ENCODE results near the gene TAF4. TPM values are rescaled to one million over a fixed set of nuclear protein-coding genes. Genes with fewer than 3 reads are reported as not detected.

The TAF4 gene
- total and polyA plus RNA-seq, 2 donors (not counting 3 experiments of a cell fraction or from before 2014, with no cell fraction given): 6.1 to 19.5 TPM

DNA sequence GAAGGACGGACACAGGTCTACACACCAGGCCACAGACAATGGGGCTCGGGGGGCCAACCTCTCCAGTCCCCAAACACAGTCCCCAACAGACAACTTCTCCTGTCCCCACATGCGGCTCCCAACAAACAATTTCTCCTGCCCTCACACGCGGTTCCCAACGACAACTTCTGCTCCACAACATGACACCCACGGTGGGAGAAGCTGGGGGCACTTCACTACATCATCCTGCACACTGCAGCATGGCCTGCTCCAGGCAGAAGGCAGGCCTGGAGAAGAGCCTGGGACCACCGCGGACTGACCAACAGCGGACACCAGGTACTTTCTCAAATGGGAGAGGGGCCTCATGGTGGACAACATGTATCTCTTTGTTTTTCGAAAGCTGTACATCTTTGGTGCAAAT, 6.7 kb downstream of the TAF4 start:
- intact Hi-C loops (cut with micrococcal nuclease) (no loop called here), dilution Hi-C loops (cut with MboI; ENCODE audit: extremely low pct_ligation_motif_present, low sequenced_read_pairs) (no loop called here)
- FAIRE-seq: no peak
- POLR2A ChIA-PET: no interaction called here
- H3K4me2 ChIP-seq (ENCODE audit: insufficient read depth, low read length): no peak overlapping the region
- H3K4me1 ChIP-seq (ENCODE audit: control insufficient read depth, extremely low read depth, insufficient read depth, low read length): peaks cover 3% of the 10 kb centered on the region
- H4K20me1 ChIP-seq (replicated peaks; ENCODE audit: control insufficient read depth, extremely low read depth, insufficient read depth, low read length): no peaks in the 10 kb centered on the region
- H3K79me2 ChIP-seq (ENCODE audit: control insufficient read depth, insufficient read depth, low read length): peaks cover 80% of the 10 kb centered on the region
- CTCF ChIA-PET: interaction anchor here (1.3 kb wide), 1 partner anchor 33 kb away, joined by 4 read pairs; no protein-coding TSS in a partner anchor
- no peak overlapping the region for H2AFZ ChIP-seq (ENCODE audit: low read depth, low read length)
- DNase-seq (ENCODE audit: low read depth, low spot score): no peak
- BruUV-seq (replicated peaks): no TSS peak
- H3K4me3 ChIP-seq (replicated peaks in 1 of 3; ENCODE audit: insufficient read depth in 1 of 3, low read depth in 1 of 3, low read length in 3 of 3): no peak overlapping the region
- H3K9ac ChIP-seq (replicated peaks; ENCODE audit: extremely low read depth, insufficient read depth, low read length): no peak overlapping the region
- H3K36me3 ChIP-seq (ENCODE audit: control insufficient read depth in 2 of 2, extremely low read depth in 1 of 2, insufficient read depth in 2 of 2, low read length in 2 of 2): no peaks in the 10 kb centered on the region
- no peak for TF ChIP-seq FOS (IDR thresholded peaks at IDR 0.05; ENCODE audit: borderline replicate concordance, insufficient read depth, low read length)
- TF ChIP-seq GATA2 (IDR thresholded peaks at IDR 0.05; ENCODE audit: insufficient read depth, insufficient read length, low read depth, low read length): no peak
- TF ChIP-seq JUN (IDR thresholded peaks at IDR 0.05; ENCODE audit: borderline replicate concordance, insufficient read depth, insufficient read length, low read depth): no peak
- no peak for TF ChIP-seq MYC (IDR thresholded peaks at IDR 0.05; ENCODE audit: low read depth, low read length)
- TF ChIP-seq POLR2AphosphoS5 (IDR thresholded peaks at IDR 0.05; ENCODE audit: insufficient read depth, low read depth, low read length): no peak
- no peak for TF ChIP-seq CTCF (IDR thresholded peaks at IDR 0.05; ENCODE audit: extremely low read depth in 1 of 2, insufficient read depth in 1 of 2, low read depth in 1 of 2, low read length in 2 of 2)
- TF ChIP-seq EZH2 (IDR thresholded peaks at IDR 0.05; ENCODE audit: borderline replicate concordance, low read depth, low read length, severe bottlenecking): no peak
- TF ChIP-seq MAX (IDR thresholded peaks at IDR 0.05; ENCODE audit: insufficient read depth, insufficient read length): no peak
- no peak for TF ChIP-seq POLR2A (IDR thresholded peaks at IDR 0.05; ENCODE audit: low read depth, low read length)
- H3K27me3 ChIP-seq (ENCODE audit: control insufficient read depth in 2 of 2, insufficient read depth in 2 of 2, low read length in 2 of 2): no peaks in the 10 kb centered on the region
- no peaks in the 10 kb centered on the region for H3K9me1 ChIP-seq (replicated peaks; ENCODE audit: control insufficient read depth, extremely low read depth, insufficient read depth, low read length)
- no peaks in the 10 kb centered on the region for H3K9me3 ChIP-seq (replicated peaks; ENCODE audit: control insufficient read depth, insufficient read depth, low read length)
- no peak overlapping the region for H3K27ac ChIP-seq (ENCODE audit: insufficient read depth, low read depth, low read length)

All from endothelial cell of umbilical vein (primary cell).